ENCODE data around the gene PTPRE. TPM values are rescaled to one million over a fixed set of nuclear protein-coding genes. Genes with fewer than 3 reads are reported as not detected.

Gene PTPRE
- polyA plus RNA-seq (2012; ENCODE audit: insufficient read length, low read depth), result 0.58 TPM

GRCh38 chr10:127906548-127907377 lies at the start of gene PTPRE:
TSS of gene PTPRE (plus strand) at chr10:127907103. CDS start at chr10:128040882, 133,779 bp downstream.
- TF ChIP-seq FOXP2 (optimal IDR thresholded peaks at IDR 0.05; ENCODE audit: borderline replicate concordance, extremely low read depth, extremely low read length, insufficient read depth) (no peak), POLR2AphosphoS5 (IDR thresholded peaks at IDR 0.05; ENCODE audit: low read depth, low read length) (no peak), TAF1 (IDR thresholded peaks at IDR 0.05; ENCODE audit: borderline replicate concordance, insufficient read depth, low read length) (no peak), SIN3A (IDR thresholded peaks at IDR 0.05; ENCODE audit: borderline replicate concordance, insufficient read depth, low read length) (no peak)
- TF ChIP-seq, protein P1, sequence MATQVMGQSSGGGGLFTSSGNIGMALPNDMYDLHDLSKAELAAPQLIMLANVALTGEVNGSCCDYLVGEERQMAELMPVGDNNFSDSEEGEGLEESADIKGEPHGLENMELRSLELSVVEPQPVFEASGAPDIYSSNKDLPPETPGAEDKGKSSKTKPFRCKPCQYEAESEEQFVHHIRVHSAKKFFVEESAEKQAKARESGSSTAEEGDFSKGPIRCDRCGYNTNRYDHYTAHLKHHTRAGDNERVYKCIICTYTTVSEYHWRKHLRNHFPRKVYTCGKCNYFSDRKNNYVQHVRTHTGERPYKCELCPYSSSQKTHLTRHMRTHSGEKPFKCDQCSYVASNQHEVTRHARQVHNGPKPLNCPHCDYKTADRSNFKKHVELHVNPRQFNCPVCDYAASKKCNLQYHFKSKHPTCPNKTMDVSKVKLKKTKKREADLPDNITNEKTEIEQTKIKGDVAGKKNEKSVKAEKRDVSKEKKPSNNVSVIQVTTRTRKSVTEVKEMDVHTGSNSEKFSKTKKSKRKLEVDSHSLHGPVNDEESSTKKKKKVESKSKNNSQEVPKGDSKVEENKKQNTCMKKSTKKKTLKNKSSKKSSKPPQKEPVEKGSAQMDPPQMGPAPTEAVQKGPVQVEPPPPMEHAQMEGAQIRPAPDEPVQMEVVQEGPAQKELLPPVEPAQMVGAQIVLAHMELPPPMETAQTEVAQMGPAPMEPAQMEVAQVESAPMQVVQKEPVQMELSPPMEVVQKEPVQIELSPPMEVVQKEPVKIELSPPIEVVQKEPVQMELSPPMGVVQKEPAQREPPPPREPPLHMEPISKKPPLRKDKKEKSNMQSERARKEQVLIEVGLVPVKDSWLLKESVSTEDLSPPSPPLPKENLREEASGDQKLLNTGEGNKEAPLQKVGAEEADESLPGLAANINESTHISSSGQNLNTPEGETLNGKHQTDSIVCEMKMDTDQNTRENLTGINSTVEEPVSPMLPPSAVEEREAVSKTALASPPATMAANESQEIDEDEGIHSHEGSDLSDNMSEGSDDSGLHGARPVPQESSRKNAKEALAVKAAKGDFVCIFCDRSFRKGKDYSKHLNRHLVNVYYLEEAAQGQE (IDR thresholded peaks at IDR 0.05; ENCODE audit: insufficient read depth in 1 of 2, low read depth in 2 of 2, low read length in 2 of 2), result no peak

DNA sequence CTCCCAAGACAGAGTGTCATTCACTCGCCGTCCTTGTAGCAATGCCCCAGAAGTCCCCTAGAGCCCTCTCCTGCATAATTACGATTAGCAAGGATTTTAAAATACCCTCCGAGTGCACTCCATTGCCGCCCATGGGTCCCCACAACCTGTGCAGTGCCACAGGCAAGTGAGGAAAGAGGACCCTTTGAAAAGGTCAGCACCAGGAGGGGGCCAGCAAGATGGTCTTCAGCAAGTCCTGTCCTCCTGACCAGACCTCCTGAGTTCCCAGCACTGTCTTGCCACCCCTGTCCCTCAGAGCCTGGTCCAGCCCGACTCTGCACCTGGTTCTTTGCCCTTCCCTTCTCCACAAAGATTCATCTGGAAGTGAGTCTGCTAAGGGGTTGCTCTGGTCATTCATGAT lies 46.3 kb upstream of the PTPRE start:
- TF ChIP-seq TAF1 (IDR thresholded peaks at IDR 0.05; ENCODE audit: borderline replicate concordance, insufficient read depth, low read length) (no peak), FOXP2 (optimal IDR thresholded peaks at IDR 0.05; ENCODE audit: borderline replicate concordance, extremely low read depth, extremely low read length, insufficient read depth) (no peak), SIN3A (IDR thresholded peaks at IDR 0.05; ENCODE audit: borderline replicate concordance, insufficient read depth, low read length) (no peak), POLR2AphosphoS5 (IDR thresholded peaks at IDR 0.05; ENCODE audit: low read depth, low read length) (no peak)
- TF ChIP-seq, protein P1 (IDR thresholded peaks at IDR 0.05; ENCODE audit: insufficient read depth in 1 of 2, low read depth in 2 of 2, low read length in 2 of 2), result no peak

- no peak for TF ChIP-seq FOXP2 (optimal IDR thresholded peaks at IDR 0.05; ENCODE audit: borderline replicate concordance, extremely low read depth, extremely low read length, insufficient read depth)
- no peak for TF ChIP-seq TAF1 (IDR thresholded peaks at IDR 0.05; ENCODE audit: borderline replicate concordance, insufficient read depth, low read length)
- TF ChIP-seq, protein P1 (IDR thresholded peaks at IDR 0.05; ENCODE audit: insufficient read depth in 1 of 2, low read depth in 2 of 2, low read length in 2 of 2), result no peak
- no peak for TF ChIP-seq SIN3A (IDR thresholded peaks at IDR 0.05; ENCODE audit: borderline replicate concordance, insufficient read depth, low read length)
- no peak for TF ChIP-seq POLR2AphosphoS5 (IDR thresholded peaks at IDR 0.05; ENCODE audit: low read depth, low read length)
Observed at GRCh38 chr10:127863231-127863825, 43.6 kb upstream of the PTPRE start.

DNA sequence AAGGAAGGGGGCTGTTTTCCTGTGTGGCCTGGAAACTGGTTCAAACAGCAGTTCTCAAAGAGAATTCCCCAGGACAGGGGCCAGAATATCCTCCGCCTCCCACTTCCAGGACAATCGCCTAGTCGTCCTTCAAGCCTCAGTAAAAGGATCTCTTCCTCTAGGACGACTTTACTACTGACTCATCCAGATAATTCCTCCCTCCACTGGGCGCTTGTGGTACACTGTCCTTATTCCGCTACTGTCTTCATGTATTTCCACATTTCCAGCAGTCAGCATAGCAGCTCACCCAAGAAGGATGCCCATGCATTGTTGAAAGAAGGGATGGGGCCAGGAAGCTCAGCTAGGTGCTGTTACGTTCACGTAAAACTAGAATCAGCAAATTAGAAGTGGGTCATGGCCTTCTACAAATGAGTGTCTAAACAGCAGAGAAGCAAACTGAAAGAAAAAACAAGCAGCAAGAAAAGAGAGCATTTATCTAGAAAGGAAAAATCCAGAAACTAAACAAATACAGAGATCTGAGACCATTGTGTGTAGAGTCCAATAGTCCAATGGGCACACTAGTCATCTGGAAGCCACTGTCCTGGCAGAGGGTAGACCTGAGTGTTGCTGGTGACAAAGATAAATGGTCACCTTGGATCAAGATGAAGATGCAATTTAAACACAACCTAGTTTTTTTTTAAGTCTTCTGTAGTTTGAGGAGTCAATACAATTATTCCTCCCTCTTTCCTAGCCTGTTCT lies 40.5 kb upstream of the PTPRE start:
- TF ChIP-seq, protein P1 (IDR thresholded peaks at IDR 0.05; ENCODE audit: insufficient read depth in 1 of 2, low read depth in 2 of 2, low read length in 2 of 2), result no peak
- no peak for TF ChIP-seq FOXP2 (optimal IDR thresholded peaks at IDR 0.05; ENCODE audit: borderline replicate concordance, extremely low read depth, extremely low read length, insufficient read depth)
- no peak for TF ChIP-seq SIN3A (IDR thresholded peaks at IDR 0.05; ENCODE audit: borderline replicate concordance, insufficient read depth, low read length)
- TF ChIP-seq TAF1 (IDR thresholded peaks at IDR 0.05; ENCODE audit: borderline replicate concordance, insufficient read depth, low read length), result no peak
- no peak for TF ChIP-seq POLR2AphosphoS5 (IDR thresholded peaks at IDR 0.05; ENCODE audit: low read depth, low read length)

Data from PFSK-1 (cell line).